Measurements from ENCODE around the gene MISP3.

DNA sequence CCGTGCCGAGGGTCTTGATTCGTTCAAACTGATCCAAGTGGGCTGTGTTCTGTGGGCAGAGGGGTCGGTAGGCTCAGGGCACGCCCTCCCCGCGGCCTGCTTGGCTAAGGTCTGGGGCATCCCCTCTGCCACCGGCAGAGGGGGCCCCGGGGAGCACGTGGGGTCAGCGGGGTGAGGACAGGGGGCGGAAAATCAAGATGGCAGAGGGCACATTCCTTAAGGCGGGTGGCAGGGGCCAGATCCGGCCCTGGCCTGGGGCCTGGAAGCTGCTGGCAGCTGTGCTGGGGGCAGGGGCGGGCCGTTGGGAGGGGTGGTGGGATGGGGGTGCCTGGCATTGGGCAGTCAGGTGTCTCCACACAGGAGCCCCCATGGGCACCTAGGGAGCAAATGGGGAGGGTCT is 34.3 kb downstream of the MISP3 start:
- TF ChIP-seq YY1 (IDR thresholded peaks at IDR 0.05; ENCODE audit: insufficient read depth, insufficient read length) (no peak), ZNF274 (IDR thresholded peaks at IDR 0.05; ENCODE audit: low read depth, low read length) (no peak), SUZ12 (IDR thresholded peaks at IDR 0.05; ENCODE audit: extremely low read depth, insufficient read depth, insufficient read length) (no peak)

All from NT2/D1 (cell line).